Measurements from ENCODE around the gene PTBP1. TPM values are rescaled to one million over a fixed set of nuclear protein-coding genes. Genes with fewer than 3 reads are reported as not detected.

Gene PTBP1
- total and polyA plus RNA-seq, 9 of the 15 experiments (the other 6 are each of a cell fraction or from before 2014, with no cell fraction given): 14.0 to 759 (median 234) TPM

DNA sequence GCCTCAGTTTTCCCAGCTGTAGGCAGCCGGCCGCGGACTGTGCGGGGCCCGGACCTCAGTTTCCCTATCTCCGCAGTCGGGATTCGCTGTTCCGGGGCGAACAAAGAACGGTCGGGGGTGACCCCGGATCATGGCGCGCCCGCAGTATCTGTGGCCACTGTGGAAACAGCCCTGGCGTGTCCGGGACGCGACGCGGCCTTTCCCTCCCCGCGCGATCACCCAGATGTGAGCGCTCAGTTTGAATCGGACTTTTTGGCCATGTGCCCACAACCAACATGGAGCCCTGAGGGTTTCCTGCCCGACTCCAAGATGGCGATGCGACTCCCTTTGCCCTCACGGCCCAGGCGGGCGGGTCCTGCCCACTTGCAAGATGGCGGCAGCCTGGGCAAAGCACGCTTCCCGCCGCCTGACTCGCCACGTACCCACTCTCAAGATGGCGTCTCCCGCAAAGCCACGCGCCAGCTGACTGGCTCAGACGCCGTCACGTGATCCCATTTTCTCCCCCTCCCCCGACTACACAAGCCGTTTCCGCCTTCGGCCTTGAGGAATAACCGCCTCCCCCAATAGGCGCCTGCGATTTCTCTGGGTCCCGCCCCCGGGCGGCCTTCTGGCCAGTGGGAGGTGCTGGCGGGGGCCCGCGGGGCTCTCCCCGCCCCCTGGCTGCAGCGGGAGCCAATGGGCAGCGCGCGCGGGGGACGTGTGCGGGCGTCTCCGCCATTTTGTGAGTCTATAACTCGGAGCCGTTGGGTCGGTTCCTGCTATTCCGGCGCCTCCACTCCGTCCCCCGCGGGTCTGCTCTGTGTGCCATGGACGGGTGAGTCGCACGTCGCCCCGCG, at the start of gene PTBP1 (continued):
- no peak for TF ChIP-seq CHD7 (IDR thresholded peaks at IDR 0.05; ENCODE audit: low read depth, low read length)
- TF ChIP-seq NCOA1 (IDR thresholded peaks at IDR 0.05; ENCODE audit: low read depth): 0 out of 2 replicates have a peak, but pooled peaks have one; percentile 22
- no peak for TF ChIP-seq HNRNPUL1 (IDR thresholded peaks at IDR 0.05; ENCODE audit: low read length)
- TF ChIP-seq, protein P1, sequence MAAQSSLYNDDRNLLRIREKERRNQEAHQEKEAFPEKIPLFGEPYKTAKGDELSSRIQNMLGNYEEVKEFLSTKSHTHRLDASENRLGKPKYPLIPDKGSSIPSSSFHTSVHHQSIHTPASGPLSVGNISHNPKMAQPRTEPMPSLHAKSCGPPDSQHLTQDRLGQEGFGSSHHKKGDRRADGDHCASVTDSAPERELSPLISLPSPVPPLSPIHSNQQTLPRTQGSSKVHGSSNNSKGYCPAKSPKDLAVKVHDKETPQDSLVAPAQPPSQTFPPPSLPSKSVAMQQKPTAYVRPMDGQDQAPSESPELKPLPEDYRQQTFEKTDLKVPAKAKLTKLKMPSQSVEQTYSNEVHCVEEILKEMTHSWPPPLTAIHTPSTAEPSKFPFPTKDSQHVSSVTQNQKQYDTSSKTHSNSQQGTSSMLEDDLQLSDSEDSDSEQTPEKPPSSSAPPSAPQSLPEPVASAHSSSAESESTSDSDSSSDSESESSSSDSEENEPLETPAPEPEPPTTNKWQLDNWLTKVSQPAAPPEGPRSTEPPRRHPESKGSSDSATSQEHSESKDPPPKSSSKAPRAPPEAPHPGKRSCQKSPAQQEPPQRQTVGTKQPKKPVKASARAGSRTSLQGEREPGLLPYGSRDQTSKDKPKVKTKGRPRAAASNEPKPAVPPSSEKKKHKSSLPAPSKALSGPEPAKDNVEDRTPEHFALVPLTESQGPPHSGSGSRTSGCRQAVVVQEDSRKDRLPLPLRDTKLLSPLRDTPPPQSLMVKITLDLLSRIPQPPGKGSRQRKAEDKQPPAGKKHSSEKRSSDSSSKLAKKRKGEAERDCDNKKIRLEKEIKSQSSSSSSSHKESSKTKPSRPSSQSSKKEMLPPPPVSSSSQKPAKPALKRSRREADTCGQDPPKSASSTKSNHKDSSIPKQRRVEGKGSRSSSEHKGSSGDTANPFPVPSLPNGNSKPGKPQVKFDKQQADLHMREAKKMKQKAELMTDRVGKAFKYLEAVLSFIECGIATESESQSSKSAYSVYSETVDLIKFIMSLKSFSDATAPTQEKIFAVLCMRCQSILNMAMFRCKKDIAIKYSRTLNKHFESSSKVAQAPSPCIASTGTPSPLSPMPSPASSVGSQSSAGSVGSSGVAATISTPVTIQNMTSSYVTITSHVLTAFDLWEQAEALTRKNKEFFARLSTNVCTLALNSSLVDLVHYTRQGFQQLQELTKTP (IDR thresholded peaks at IDR 0.05; ENCODE audit: low read depth in 1 of 2, partially characterized antibody in 2 of 2): peak in 1 of 2 experiments; percentile 90
- TF ChIP-seq POLR2AphosphoS5 (IDR thresholded peaks at IDR 0.05; ENCODE audit: control insufficient read depth, insufficient read depth, low read depth, low read length): peak; percentile 79
- peak; percentile 25; the same call in 1 of the 2 replicates for TF ChIP-seq ZBTB7A (IDR thresholded peaks at IDR 0.05; ENCODE audit: borderline replicate concordance, control insufficient read depth, low read depth, low read length)
- peak; percentile 91 for TF ChIP-seq CREM (IDR thresholded peaks at IDR 0.05; ENCODE audit: low read depth)
- peak; percentile 21; the same call in 1 of the 2 replicates for TF ChIP-seq ZNF384 (IDR thresholded peaks at IDR 0.05; ENCODE audit: low read depth, low read length)
- peak; percentile 85; the same call in 1 of the 2 replicates for TF ChIP-seq ZBTB17 (CRISPR knock-in tag; IDR thresholded peaks at IDR 0.05)

Data from K562 (cell line).